GM12891 (cell line): Measurements from ENCODE around the gene CCSAP. TPM values are rescaled to one million over a fixed set of nuclear protein-coding genes. Genes with fewer than 3 reads are reported as not detected.

Source experiments
- DNase-seq: peaks from one replicate; pipeline ENCODE4 v3.0.0; 2011; ENCODE audit warnings: low spot score; ENCODE audit not compliant: insufficient read length
- FAIRE-seq: peaks from 2 replicates; lab custom pipeline; 2011; peaks lifted over from hg19 to GRCh38; lab: Jason Lieb, UNC
- PAX5 ChIP-seq: IDR thresholded peaks from 2 replicates; pipeline ENCODE4 v1.6.1; 2011; ENCODE audit warnings: low read length, moderate library complexity, mild to moderate bottlenecking; ENCODE audit not compliant: insufficient read depth, severe bottlenecking
- POLR2A ChIP-seq: IDR thresholded peaks from 2 replicates; pipeline ENCODE4 v1.6.1; 2011; ENCODE audit warnings: low read depth, low read length, control low read depth
- POLR2AphosphoS5 ChIP-seq: IDR thresholded peaks from 2 replicates; pipeline ENCODE4 v1.6.1; 2011; ENCODE audit warnings: low read depth, low read length, control low read depth
- POU2F2 ChIP-seq: IDR thresholded peaks from 2 replicates; pipeline ENCODE4 v1.6.1; 2011; ENCODE audit warnings: low read depth, mild to moderate bottlenecking, control low read depth, low read length, moderate library complexity
- SPI1 ChIP-seq: IDR thresholded peaks from 2 replicates; pipeline ENCODE4 v1.6.1; 2011; ENCODE audit warnings: low read depth, low read length, control low read depth
- TAF1 ChIP-seq: IDR thresholded peaks from 2 replicates; pipeline ENCODE4 v1.6.1; 2011; ENCODE audit warnings: low read depth, low read length, control low read depth
- polyA plus RNA-seq: library from polyadenylated mRNA; unstranded; fragments of >200 nt; gene quantifications from one replicate; pipeline ENCODE4 v1.2.1, GENCODE V29; 2012; ENCODE audit warnings: low read depth, missing spikeins, inconsistent platforms; ENCODE audit not compliant: missing spikeins

CCSAP gene
- 2.1 TPM for polyA plus RNA-seq

- TF ChIP-seq PAX5 (no peak), POLR2AphosphoS5 (no peak; the same call in 1 of the 2 replicates), TAF1 (no peak), POU2F2 (no peak), POLR2A (no peak), SPI1 (no peak)
- FAIRE-seq, result peak; percentile 48
- DNase-seq, result peak; percentile 45
Measured at GRCh38 chr1:229342656-229343569, at the start of gene CCSAP. TSS of gene CCSAP (minus strand) at chr1:229343047. CDS start at chr1:229342465, 582 bp downstream.

- FAIRE-seq, result no peak
- DNase-seq, result no peak
- TF ChIP-seq POLR2A, result no peak
Measured at GRCh38 chr1:229390130-229390529, 47.3 kb upstream of the CCSAP start.

GRCh38 chr1:229388897-229389580, 46.2 kb upstream of the CCSAP start:
- TF ChIP-seq PAX5 (no peak), TAF1 (no peak), POLR2AphosphoS5 (no peak), POLR2A (no peak), SPI1 (no peak), POU2F2 (no peak)
- FAIRE-seq, result no peak

GRCh38 chr1:229385853-229386456, 43.1 kb upstream of the CCSAP start:
- DNase-seq (no peak), FAIRE-seq (no peak)
- no peak for TF ChIP-seq POLR2AphosphoS5
- TF ChIP-seq POLR2A, result no peak
- TF ChIP-seq PAX5, result no peak
- no peak for TF ChIP-seq POU2F2
- no peak for TF ChIP-seq SPI1
- no peak for TF ChIP-seq TAF1

More at GRCh38 chr1:229388897-229389580, 46.2 kb upstream of the CCSAP start:
- DNase-seq, result no peak

GRCh38 chr1:229384822-229385221, 42.0 kb upstream of the CCSAP start:
- no peak for TF ChIP-seq POLR2AphosphoS5
- no peak for DNase-seq
- no peak for FAIRE-seq

- DNase-seq, result no peak
- no peak for TF ChIP-seq PAX5
- no peak for FAIRE-seq
Measured at GRCh38 chr1:229383961-229384360, 41.1 kb upstream of the CCSAP start.

GRCh38 chr1:229383188-229383587, 40.3 kb upstream of the CCSAP start:
- no peak for FAIRE-seq
- DNase-seq, result no peak
- TF ChIP-seq TAF1 (no peak), SPI1 (no peak)

GRCh38 chr1:229381234-229381633, 38.4 kb upstream of the CCSAP start:
- FAIRE-seq, result no peak
- no peak for DNase-seq
- no peak for TF ChIP-seq POLR2AphosphoS5
- no peak for TF ChIP-seq POU2F2
- TF ChIP-seq SPI1, result no peak
- TF ChIP-seq TAF1, result no peak
- TF ChIP-seq PAX5, result no peak
- no peak for TF ChIP-seq POLR2A

GRCh38 chr1:229380536-229381160, 37.8 kb upstream of the CCSAP start:
- FAIRE-seq, result no peak
- DNase-seq, result no peak
- TF ChIP-seq TAF1 (no peak), POLR2AphosphoS5 (no peak), POU2F2 (no peak), PAX5 (no peak), SPI1 (no peak), POLR2A (no peak)

- DNase-seq, result no peak
- FAIRE-seq, result no peak
- TF ChIP-seq PAX5 (no peak), SPI1 (no peak), POLR2AphosphoS5 (no peak), POLR2A (no peak), TAF1 (no peak)
Measured at GRCh38 chr1:229379846-229380245, 37.0 kb upstream of the CCSAP start.
